K562 (cell line): Measurements from ENCODE around the gene NSUN2. TPM values are rescaled to one million over a fixed set of nuclear protein-coding genes. Genes with fewer than 3 reads are reported as not detected.

Experiments
- ATAC-seq: fragments of 200-7000 bp; cut with Tn5 transposase; 3 replicates; pipeline ENCODE4 v1.9.1; 2020; ENCODE audit warnings: moderate library complexity
- BruUV-seq: library from RNA; stranded (reverse); fragments of 400-500 nt; replicated peaks from 2 replicates; lab custom pipeline; 2021; lab: Mats Ljungman, UMichigan
- CTCF ChIA-PET: fragments of 300-600 bp; formaldehyde crosslinking; extraction: SDS; loops from one replicate; lab custom pipeline; 2021; ENCODE audit warnings: low intra/inter-chr PET ratio; lab: Yijun Ruan, JAX
- POLR2A ChIA-PET: fragments of 300-600, 350-650 bp; sonication (Branson Sonifier 250); formaldehyde crosslinking; extraction: SDS; loops from one replicate; lab custom pipeline; 2021; ENCODE audit warnings: antibody characterized with exemption, inconsistent platforms; lab: Yijun Ruan, JAX
- DNase-seq, 4 experiments: peaks; one replicate each; pipeline versions ENCODE4 v3.0.0 to v3.0.0-alpha.2; 2011 to 2018; ENCODE audit warnings: low spot score in 3 of 4, mixed read lengths in 3 of 4; ENCODE audit errors: extremely low read depth in 1 of 4
- FAIRE-seq: peaks from 2 replicates; lab custom pipeline; 2011; peaks lifted over from hg19 to GRCh38; lab: Jason Lieb, UNC
- H2AFZ ChIP-seq: 2 replicates; pipeline ENCODE4 v1.6.0; 2011; ENCODE audit warnings: low read depth, low read length, control low read depth, inconsistent platforms
- H3K27ac ChIP-seq: fragments of 200-600 bp; 3 replicates; pipeline ENCODE4 v1.8.0; 2011; ENCODE audit warnings: low read depth, mild to moderate bottlenecking, control low read depth, inconsistent platforms, low read length, moderate library complexity, mixed read lengths; ENCODE audit errors: extremely low read depth
- H3K27me3 ChIP-seq, 2 experiments: fragments of 300-600 bp in 1 of 2; 2 replicates in 1 of 2; 3 replicates in 1 of 2; pipeline versions ENCODE4 v1.6.0 to v1.8.0; 2011; ENCODE audit warnings: inconsistent platforms in 2 of 2, low read length in 2 of 2, mild to moderate bottlenecking in 1 of 2, mixed read lengths in 1 of 2, moderate library complexity in 1 of 2; ENCODE audit not compliant: control insufficient read depth in 2 of 2, insufficient read depth in 2 of 2
- H3K36me3 ChIP-seq: fragments of 300-600 bp; 3 replicates; pipeline ENCODE4 v1.8.0; 2011; ENCODE audit warnings: mild to moderate bottlenecking, low read length, inconsistent platforms; ENCODE audit not compliant: control insufficient read depth, insufficient read depth
- H3K4me1 ChIP-seq, 2 experiments: fragments of 200-600 bp in 1 of 2; replicated peaks in 1 of 2; 2 replicates in 1 of 2; 3 replicates in 1 of 2; pipeline versions ENCODE4 v1.5.1 to v1.8.0; 2011; ENCODE audit warnings: inconsistent platforms in 2 of 2, low read length in 2 of 2, mild to moderate bottlenecking in 1 of 2, mixed read lengths in 1 of 2, moderate library complexity in 1 of 2; ENCODE audit not compliant: control insufficient read depth in 2 of 2, insufficient read depth in 2 of 2
- H3K4me2 ChIP-seq: 2 replicates; pipeline ENCODE4 v1.6.1; 2011; ENCODE audit warnings: low read length, control low read depth, inconsistent platforms, mixed read lengths; ENCODE audit not compliant: insufficient read depth
- H3K4me3 ChIP-seq: fragments of 200-600 bp; sonication (generic), shearing (Covaris generic); 2 replicates; pipeline ENCODE4 v1.5.1; 2016; ENCODE audit warnings: control low read depth, inconsistent platforms
- H3K79me2 ChIP-seq: fragments of 200-600 bp; 3 replicates; pipeline ENCODE4 v1.8.0; 2011; ENCODE audit warnings: low read length, inconsistent platforms; ENCODE audit not compliant: control insufficient read depth, insufficient read depth
- H3K9ac ChIP-seq, 2 experiments: 2 replicates each; pipeline versions ENCODE4 v1.6.0 to v1.6.1; 2011; ENCODE audit warnings: low read depth in 2 of 2, low read length in 2 of 2, control low read depth in 1 of 2, inconsistent platforms in 1 of 2, mild to moderate bottlenecking in 1 of 2, mixed read lengths in 1 of 2; ENCODE audit not compliant: insufficient read depth in 1 of 2
- H3K9me1 ChIP-seq: one replicate; pipeline ENCODE4 v1.6.0; 2011; ENCODE audit warnings: inconsistent platforms, mild to moderate bottlenecking, low read length, moderate library complexity; ENCODE audit not compliant: control insufficient read depth, insufficient read depth
- H3K9me3 ChIP-seq: replicated peaks from 2 replicates; pipeline ENCODE4 v1.5.1; 2011; ENCODE audit warnings: low read depth, low read length, inconsistent platforms; ENCODE audit not compliant: control insufficient read depth, insufficient read depth
- H4K20me1 ChIP-seq: replicated peaks from 2 replicates; pipeline ENCODE4 v1.6.1; 2011; ENCODE audit warnings: low read length, inconsistent platforms, mixed read lengths; ENCODE audit not compliant: control insufficient read depth, insufficient read depth
- CBFA2T3 ChIP-seq: fragments of 450-650 bp; IDR thresholded peaks from 2 replicates; pipeline ENCODE4 v1.6.1; 2017
- GABPB1 ChIP-seq: sonication (generic); formaldehyde crosslinking; IDR thresholded peaks from 2 replicates; pipeline ENCODE4 v1.8.0; 2022; ENCODE audit warnings: mild to moderate bottlenecking, missing genetic modification reagents
- LEF1 ChIP-seq: fragments of 450-650 bp; IDR thresholded peaks from 2 replicates; pipeline ENCODE4 v1.6.1; 2016; ENCODE audit warnings: mild to moderate bottlenecking
- NCOA4 ChIP-seq: fragments of 450-650 bp; IDR thresholded peaks from 2 replicates; pipeline ENCODE4 v1.6.1; 2018; ENCODE audit warnings: mild to moderate bottlenecking; ENCODE audit not compliant: partially characterized antibody
- RBM39 ChIP-seq: fragments of 200-400 bp; formaldehyde crosslinking; optimal IDR thresholded peaks from 2 replicates; pipeline ENCODE3; 2018; ENCODE audit warnings: low read depth, low read length
- TAL1 ChIP-seq: fragments of 450-650 bp; IDR thresholded peaks from 2 replicates; pipeline ENCODE4 v1.6.1; 2016; ENCODE audit warnings: mild to moderate bottlenecking
- ZKSCAN3 ChIP-seq: fragments of 250-450 bp; sonication (Bioruptor Pico); IDR thresholded peaks from 2 replicates; pipeline ENCODE4 v1.4.0; 2020
- ZNF408 ChIP-seq: fragments of 250-450 bp; sonication (Bioruptor Pico); IDR thresholded peaks from 2 replicates; pipeline ENCODE4 v1.4.0; 2020; ENCODE audit warnings: low read depth, mild to moderate bottlenecking, moderate library complexity
- ZNF586 ChIP-seq: fragments of 450-650 bp; formaldehyde crosslinking; conservative IDR thresholded peaks from 2 replicates; pipeline ENCODE4 v1.4.0; 2020; ENCODE audit warnings: mild to moderate bottlenecking, moderate library complexity
- WGBS: fragments of 100-300 bp; shearing (Covaris generic); methylation state at CpG from one replicate; pipeline ENCODE4 v1.1.6; 2016; ENCODE audit warnings: low coverage, mixed read lengths; ENCODE audit not compliant: insufficient coverage; ENCODE audit errors: missing lambda C conversion rate; 5-methylcytosine and 5-hydroxymethylcytosine counted together
- in situ Hi-C: fragments of 300-500 bp; cut with MboI; formaldehyde crosslinking; loops from 4 replicates; pipeline ENCODE4 v1.15.0; 2018; ENCODE audit warnings: inconsistent platforms, mixed read lengths
- intact Hi-C: fragments of 100-400 bp; cut with micrococcal nuclease; formaldehyde crosslinking; loops from 2 replicates; pipeline ENCODE4 v1.14.2; 2022
- polyA plus RNA-seq, 8 experiments: library from polyadenylated mRNA; depleted of rRNA in 4 of 8; stranded (reverse) in 5 of 8; unstranded in 3 of 8; fragments of >200 nt; fragmentation: Nextera tagmentation in 2 of 8; fragmentation: Illumina TruSeq in 1 of 8; extraction: Ambion mirVana in 2 of 8; extraction: Trizol in 1 of 8; gene quantifications; 2 replicates each; pipeline versions ENCODE4 v1.2.1 to v1.2.3, GENCODE V29; 2011 to 2014; ENCODE audit warnings: inconsistent platforms in 1 of 8, missing spikeins in 1 of 8
- total RNA-seq, 7 experiments: library from RNA; depleted of rRNA in 6 of 7; stranded (reverse); fragments of >200 nt in 6 of 7; fragmentation: Illumina TruSeq in 2 of 7; extraction: Trizol in 2 of 7; gene quantifications; 2 replicates each; pipeline versions ENCODE4 v1.2.1 to v1.2.3, GENCODE V29; 2011 to 2021; ENCODE audit warnings: low replicate concordance in 1 of 7
- TF ChIP-seq, protein P1 (sequence below): fragments of 450-650 bp; IDR thresholded peaks from 2 replicates; pipeline ENCODE4 v1.7.0; 2016; ENCODE audit warnings: borderline replicate concordance
- TF ChIP-seq, protein P2 (sequence below), 2 experiments: fragments of 450-650 bp; formaldehyde crosslinking in 1 of 2; IDR thresholded peaks; 2 replicates each; pipeline versions ENCODE4 v1.4.0 to v1.6.1; 2014 to 2020; ENCODE audit warnings: mild to moderate bottlenecking in 2 of 2, borderline replicate concordance in 1 of 2, low read depth in 1 of 2
- TF ChIP-seq, protein P3 (sequence below): fragments of 450-650 bp; formaldehyde crosslinking; IDR thresholded peaks from 2 replicates; pipeline ENCODE4 v1.4.0; 2020; ENCODE audit warnings: mild to moderate bottlenecking, moderate library complexity

Gene NSUN2
- total and polyA plus RNA-seq, 9 of the 15 experiments (the other 6 are each of a cell fraction or from before 2014, with no cell fraction given), result 9.2 to 167 (median 127) TPM

DNA sequence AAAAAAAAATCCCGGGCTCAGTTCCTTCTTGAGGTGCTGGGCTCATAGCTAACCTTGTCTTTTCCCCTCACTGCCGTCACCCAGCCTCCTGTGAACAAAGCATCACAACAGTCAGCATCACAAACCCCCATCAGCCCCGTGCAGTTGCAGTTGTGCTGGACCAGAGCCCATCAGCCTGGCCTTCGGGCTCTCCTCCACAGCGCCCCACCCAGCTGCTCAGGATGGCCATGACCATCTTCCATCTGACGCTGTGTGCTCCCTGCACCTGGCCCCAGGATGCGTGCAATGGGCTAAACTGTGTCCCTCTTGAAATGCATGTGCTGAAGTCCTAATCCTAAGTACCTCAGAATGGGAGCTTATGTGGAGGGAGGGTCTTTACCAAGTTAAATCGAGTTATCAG is 48.1 kb downstream of the NSUN2 start:
- in situ Hi-C loops, result no loop called here
- peak; percentile 6 for FAIRE-seq
- POLR2A ChIA-PET, result interaction anchor here (0.5 kb wide), 1 partner anchor 9 kb away, joined by 4 read pairs; no protein-coding TSS in a partner anchor
- TF ChIP-seq NCOA4, result no peak
- no peak for TF ChIP-seq ZKSCAN3 (CRISPR knock-in tag)
- TF ChIP-seq ZNF586 (CRISPR knock-in tag), result no peak
- no peak for TF ChIP-seq RBM39
- TF ChIP-seq, protein P1, sequence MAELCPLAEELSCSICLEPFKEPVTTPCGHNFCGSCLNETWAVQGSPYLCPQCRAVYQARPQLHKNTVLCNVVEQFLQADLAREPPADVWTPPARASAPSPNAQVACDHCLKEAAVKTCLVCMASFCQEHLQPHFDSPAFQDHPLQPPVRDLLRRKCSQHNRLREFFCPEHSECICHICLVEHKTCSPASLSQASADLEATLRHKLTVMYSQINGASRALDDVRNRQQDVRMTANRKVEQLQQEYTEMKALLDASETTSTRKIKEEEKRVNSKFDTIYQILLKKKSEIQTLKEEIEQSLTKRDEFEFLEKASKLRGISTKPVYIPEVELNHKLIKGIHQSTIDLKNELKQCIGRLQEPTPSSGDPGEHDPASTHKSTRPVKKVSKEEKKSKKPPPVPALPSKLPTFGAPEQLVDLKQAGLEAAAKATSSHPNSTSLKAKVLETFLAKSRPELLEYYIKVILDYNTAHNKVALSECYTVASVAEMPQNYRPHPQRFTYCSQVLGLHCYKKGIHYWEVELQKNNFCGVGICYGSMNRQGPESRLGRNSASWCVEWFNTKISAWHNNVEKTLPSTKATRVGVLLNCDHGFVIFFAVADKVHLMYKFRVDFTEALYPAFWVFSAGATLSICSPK, result no peak
- TF ChIP-seq, protein P2, sequence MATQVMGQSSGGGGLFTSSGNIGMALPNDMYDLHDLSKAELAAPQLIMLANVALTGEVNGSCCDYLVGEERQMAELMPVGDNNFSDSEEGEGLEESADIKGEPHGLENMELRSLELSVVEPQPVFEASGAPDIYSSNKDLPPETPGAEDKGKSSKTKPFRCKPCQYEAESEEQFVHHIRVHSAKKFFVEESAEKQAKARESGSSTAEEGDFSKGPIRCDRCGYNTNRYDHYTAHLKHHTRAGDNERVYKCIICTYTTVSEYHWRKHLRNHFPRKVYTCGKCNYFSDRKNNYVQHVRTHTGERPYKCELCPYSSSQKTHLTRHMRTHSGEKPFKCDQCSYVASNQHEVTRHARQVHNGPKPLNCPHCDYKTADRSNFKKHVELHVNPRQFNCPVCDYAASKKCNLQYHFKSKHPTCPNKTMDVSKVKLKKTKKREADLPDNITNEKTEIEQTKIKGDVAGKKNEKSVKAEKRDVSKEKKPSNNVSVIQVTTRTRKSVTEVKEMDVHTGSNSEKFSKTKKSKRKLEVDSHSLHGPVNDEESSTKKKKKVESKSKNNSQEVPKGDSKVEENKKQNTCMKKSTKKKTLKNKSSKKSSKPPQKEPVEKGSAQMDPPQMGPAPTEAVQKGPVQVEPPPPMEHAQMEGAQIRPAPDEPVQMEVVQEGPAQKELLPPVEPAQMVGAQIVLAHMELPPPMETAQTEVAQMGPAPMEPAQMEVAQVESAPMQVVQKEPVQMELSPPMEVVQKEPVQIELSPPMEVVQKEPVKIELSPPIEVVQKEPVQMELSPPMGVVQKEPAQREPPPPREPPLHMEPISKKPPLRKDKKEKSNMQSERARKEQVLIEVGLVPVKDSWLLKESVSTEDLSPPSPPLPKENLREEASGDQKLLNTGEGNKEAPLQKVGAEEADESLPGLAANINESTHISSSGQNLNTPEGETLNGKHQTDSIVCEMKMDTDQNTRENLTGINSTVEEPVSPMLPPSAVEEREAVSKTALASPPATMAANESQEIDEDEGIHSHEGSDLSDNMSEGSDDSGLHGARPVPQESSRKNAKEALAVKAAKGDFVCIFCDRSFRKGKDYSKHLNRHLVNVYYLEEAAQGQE (IDR thresholded peaks at IDR 0.05; ENCODE audit: borderline replicate concordance), result no peak
- TF ChIP-seq, protein P2 (CRISPR knock-in tag; IDR thresholded peaks at IDR 0.05; ENCODE audit: low read depth), result no peak
- TF ChIP-seq, protein P3, sequence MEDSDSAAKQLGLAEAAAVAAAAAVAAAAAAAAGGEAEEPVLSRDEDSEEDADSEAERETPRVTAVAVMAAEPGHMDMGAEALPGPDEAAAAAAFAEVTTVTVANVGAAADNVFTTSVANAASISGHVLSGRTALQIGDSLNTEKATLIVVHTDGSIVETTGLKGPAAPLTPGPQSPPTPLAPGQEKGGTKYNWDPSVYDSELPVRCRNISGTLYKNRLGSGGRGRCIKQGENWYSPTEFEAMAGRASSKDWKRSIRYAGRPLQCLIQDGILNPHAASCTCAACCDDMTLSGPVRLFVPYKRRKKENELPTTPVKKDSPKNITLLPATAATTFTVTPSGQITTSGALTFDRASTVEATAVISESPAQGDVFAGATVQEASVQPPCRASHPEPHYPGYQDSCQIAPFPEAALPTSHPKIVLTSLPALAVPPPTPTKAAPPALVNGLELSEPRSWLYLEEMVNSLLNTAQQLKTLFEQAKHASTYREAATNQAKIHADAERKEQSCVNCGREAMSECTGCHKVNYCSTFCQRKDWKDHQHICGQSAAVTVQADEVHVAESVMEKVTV (CRISPR knock-in tag), result no peak
- TF ChIP-seq TAL1, result no peak
- TF ChIP-seq GABPB1 (CRISPR knock-in tag), result no peak
- no peak for TF ChIP-seq LEF1
- no peak for TF ChIP-seq ZNF408 (CRISPR knock-in tag)
- TF ChIP-seq CBFA2T3, result no peak

More for the DNA sequence above, 48.1 kb downstream of the NSUN2 start:
- H3K9me3 ChIP-seq, result no peaks in the 10 kb centered on the region
- no peak overlapping the region for H3K27ac ChIP-seq
- H3K4me2 ChIP-seq, result no peak overlapping the region
- DNase-seq (no peak), ATAC-seq (peak; percentile 20; the same call in 2 of the 3 replicates)
- BruUV-seq, result no TSS peak
- CTCF ChIA-PET, result no interaction called here
- H2AFZ ChIP-seq, result no peak overlapping the region
- H3K36me3 ChIP-seq, result no peaks in the 10 kb centered on the region
- H3K4me3 ChIP-seq, result no peak overlapping the region
- H3K9me1 ChIP-seq, result peaks cover 3% of the 10 kb centered on the region
- intact Hi-C loops, result no loop called here
- no peaks in the 10 kb centered on the region for H3K79me2 ChIP-seq
- no peak overlapping the region for H3K9ac ChIP-seq
- under 1% methylated on average over 8 of the region's 8 CpGs for WGBS
- H3K27me3 ChIP-seq, result peaks cover 53 to 65% of the 10 kb centered on the region in 2 experiments
- H3K4me1 ChIP-seq, result peaks cover 0 to 12% of the 10 kb centered on the region in 2 experiments; a peak in 2 of 5 replicates
- 0 out of 2 replicates have a peak, but pooled peaks cover 6% of the 10 kb centered on the region for H4K20me1 ChIP-seq
